ENCODE measurements around the gene E2F2. TPM values are rescaled to one million over a fixed set of nuclear protein-coding genes. Genes with fewer than 3 reads are reported as not detected.

E2F2 gene
- total and polyA plus RNA-seq, 2 of the 4 experiments (the other 2 are of a cell fraction): 0.36 to 0.51 TPM

DNA sequence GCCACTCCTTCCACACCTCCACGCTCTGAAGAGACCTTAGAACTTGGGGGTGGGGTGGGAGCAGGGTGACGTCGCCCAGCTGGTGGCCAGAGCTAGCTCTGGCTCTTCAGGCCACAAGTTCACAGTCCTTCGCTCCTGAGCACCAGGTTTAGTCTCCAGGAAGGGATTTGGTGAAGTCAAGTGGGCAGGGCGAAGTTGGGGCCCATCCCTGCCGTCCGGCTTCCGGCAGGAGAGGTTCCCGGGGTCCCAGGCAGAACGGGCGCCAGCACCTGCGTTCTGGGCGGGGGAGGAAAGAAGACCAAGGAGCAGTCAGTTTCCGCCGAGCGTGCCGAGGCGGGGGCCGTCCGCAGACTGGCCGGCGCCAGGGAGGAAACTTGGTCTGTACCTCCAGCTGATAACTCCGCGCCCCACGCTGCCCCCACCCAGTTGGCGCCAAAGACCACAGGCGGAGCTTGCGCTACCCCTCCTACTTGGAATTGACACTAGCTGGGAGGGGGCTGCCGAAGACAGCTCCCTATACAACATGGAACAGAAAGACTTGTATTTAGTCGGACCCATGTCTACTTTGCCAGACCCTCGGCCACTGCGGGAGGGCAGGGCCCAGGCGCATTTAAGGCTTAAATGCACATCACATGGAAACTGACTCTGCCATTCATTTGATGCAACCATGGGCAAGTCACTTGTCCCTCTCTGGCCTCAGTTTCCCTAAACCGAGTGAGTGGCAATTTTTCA is 27.3 kb upstream of the E2F2 start (continued):
- TF ChIP-seq SMC3 (IDR thresholded peaks at IDR 0.05; ENCODE audit: low read depth, low read length): no peak
- no peak for TF ChIP-seq FOS (IDR thresholded peaks at IDR 0.05; ENCODE audit: low read depth, low read length)

GRCh38 chr1:23557471-23558124 is 26.6 kb upstream of the E2F2 start:
- 0 out of 3 replicates have a peak overlapping the region, but pooled peaks have one; percentile 11 for H2BK15ac ChIP-seq (ENCODE audit: low read depth, low read length)
- H2BK5ac ChIP-seq (ENCODE audit: low read depth, low read length, poor library complexity, severe bottlenecking): peak overlapping the region; percentile 85
- H3K9ac ChIP-seq (ENCODE audit: low read depth, low read length): peak overlapping the region; percentile 99
- no TSS peak for BruUV-seq (replicated peaks)
- peak overlapping the region; percentile 96 for H3K14ac ChIP-seq (replicated peaks; ENCODE audit: low read depth, low read length)
- H2AK5ac ChIP-seq (ENCODE audit: low read depth, low read length): peak overlapping the region; percentile 62
- intact Hi-C loops (cut with micrococcal nuclease) (loop anchor here (5.0 kb wide), 1 partner anchor 135 kb away; the partner anchor contains the start of gene RPL11), in situ Hi-C loops (cut with MboI; ENCODE audit: low sequenced_read_pairs) (no loop called here), dilution Hi-C loops (cut with HindIII; ENCODE audit: low sequenced_read_pairs, unreplicated experiment) (no loop called here)
- H3K18ac ChIP-seq (ENCODE audit: low read depth, low read length): peak overlapping the region; percentile 45
- peak overlapping the region; percentile 95 for H3K4ac ChIP-seq (ENCODE audit: low read depth, low read length)
- H3K79me1 ChIP-seq (ENCODE audit: low read depth in 1 of 2, low read length in 2 of 2): peaks cover 7 to 52% of the 10 kb centered on the region in 2 experiments; a peak in 3 of 4 replicates
- peaks cover 37% of the 10 kb centered on the region for H3K4me1 ChIP-seq (ENCODE audit: control insufficient read depth, insufficient read depth, low read length)
- H4K20me1 ChIP-seq (ENCODE audit: insufficient read depth, low read length): peaks cover 42% of the 10 kb centered on the region
- no peaks in the 10 kb centered on the region for H3K27me3 ChIP-seq (ENCODE audit: control insufficient read depth, insufficient read depth, low read length)
- peak overlapping the region; percentile 86 to 89 for H4K8ac ChIP-seq (ENCODE audit: low read depth in 2 of 2, low read length in 2 of 2)
- no peak overlapping the region; the same call in 1 of the 2 replicates for H2BK20ac ChIP-seq (ENCODE audit: low read depth, low read length)
- no CpG with 5 or more reads among the region's 8 CpGs for WGBS, 2 experiments (ENCODE audit: extremely low coverage in 2 of 2, insufficient read length in 1 of 2)
- peak overlapping the region; percentile 76 for H3K56ac ChIP-seq (ENCODE audit: extremely low read depth, insufficient read depth, low read length)
- H3K9me3 ChIP-seq (ENCODE audit: control insufficient read depth, insufficient read depth, low read length): no peaks in the 10 kb centered on the region
- H2AFZ ChIP-seq (replicated peaks; ENCODE audit: low read length, poor library complexity): no peak overlapping the region
- peak overlapping the region; percentile 76 for H3K4me3 ChIP-seq (ENCODE audit: insufficient read depth, low read depth, low read length)
- H3K23ac ChIP-seq (ENCODE audit: low read depth, low read length): peak overlapping the region; percentile 98
- peak overlapping the region; percentile 78 for H4K91ac ChIP-seq (ENCODE audit: insufficient read depth, low read depth, low read length)
- H3K9me1 ChIP-seq (ENCODE audit: insufficient read depth, low read length): peaks cover 6% of the 10 kb centered on the region; the same call in 1 of the 2 replicates
- H4K5ac ChIP-seq (ENCODE audit: low read depth, low read length): peak overlapping the region; percentile 3; the same call in 1 of the 2 replicates
- POLR2A ChIA-PET (ENCODE audit: unreplicated experiment): interaction anchor here (1.4 to 1.6 kb wide), 2 partner anchors 19 to 78 kb away, joined by 3 to 11 read pairs; no protein-coding TSS in a partner anchor
- ATAC-seq (ENCODE audit: low read depth) (no peak), DNase-seq (peak; percentile 47)
- peaks cover 16% of the 10 kb centered on the region for H3K36me3 ChIP-seq (ENCODE audit: control insufficient read depth, insufficient read depth, low read length)
- CTCF ChIA-PET: interaction anchor here (0.6 to 9.4 kb wide), 2 partner anchors 13 to 78 kb away, joined by 3 to 67 read pairs; no protein-coding TSS in a partner anchor
- peak overlapping the region; percentile 93 for H3K4me2 ChIP-seq (ENCODE audit: low read depth, low read length)
- H2AK9ac ChIP-seq (replicated peaks; ENCODE audit: low read depth, low read length, poor library complexity): peak overlapping the region; percentile 19
- H2BK120ac ChIP-seq (ENCODE audit: low read depth, low read length): peak overlapping the region; percentile 90
- peak overlapping the region; percentile 87 for H3K27ac ChIP-seq (ENCODE audit: insufficient read depth, low read length)
- TF ChIP-seq BHLHE40 (IDR thresholded peaks at IDR 0.05; ENCODE audit: low read depth, low read length) (no peak), NFE2L2 (IDR thresholded peaks at IDR 0.05; ENCODE audit: low read depth, low read length) (no peak), MAZ (IDR thresholded peaks at IDR 0.05; ENCODE audit: borderline replicate concordance, low read depth, low read length) (0 out of 2 replicates have a peak, but pooled peaks have one; percentile 33), CHD1 (IDR thresholded peaks at IDR 0.05; ENCODE audit: low read depth, low read length) (peak; percentile 83), USF2 (IDR thresholded peaks at IDR 0.05; ENCODE audit: low read depth, low read length) (no peak; the same call in 1 of the 2 replicates), CTCF (conservative IDR thresholded peaks at IDR 0.05; ENCODE audit: low read depth, low read length) (no peak), FOS (IDR thresholded peaks at IDR 0.05; ENCODE audit: low read depth, low read length) (no peak)
- TF ChIP-seq, protein P1, sequence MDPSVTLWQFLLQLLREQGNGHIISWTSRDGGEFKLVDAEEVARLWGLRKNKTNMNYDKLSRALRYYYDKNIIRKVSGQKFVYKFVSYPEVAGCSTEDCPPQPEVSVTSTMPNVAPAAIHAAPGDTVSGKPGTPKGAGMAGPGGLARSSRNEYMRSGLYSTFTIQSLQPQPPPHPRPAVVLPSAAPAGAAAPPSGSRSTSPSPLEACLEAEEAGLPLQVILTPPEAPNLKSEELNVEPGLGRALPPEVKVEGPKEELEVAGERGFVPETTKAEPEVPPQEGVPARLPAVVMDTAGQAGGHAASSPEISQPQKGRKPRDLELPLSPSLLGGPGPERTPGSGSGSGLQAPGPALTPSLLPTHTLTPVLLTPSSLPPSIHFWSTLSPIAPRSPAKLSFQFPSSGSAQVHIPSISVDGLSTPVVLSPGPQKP (IDR thresholded peaks at IDR 0.05; ENCODE audit: borderline replicate concordance, low read depth, low read length): no peak

Data from IMR-90 (cell line).